HG03575 (cell line): ENCODE results near the gene RBMX2.

Experiments used
- ATAC-seq: cut with Tn5 transposase; IDR thresholded peaks from one replicate; pipeline ENCODE4 v1.9.1; 2021; ENCODE audit not compliant: unreplicated experiment, insufficient number of reproducible peaks, low FRiP score; ENCODE audit errors: extremely low read depth

The RBMX2 gene

DNA sequence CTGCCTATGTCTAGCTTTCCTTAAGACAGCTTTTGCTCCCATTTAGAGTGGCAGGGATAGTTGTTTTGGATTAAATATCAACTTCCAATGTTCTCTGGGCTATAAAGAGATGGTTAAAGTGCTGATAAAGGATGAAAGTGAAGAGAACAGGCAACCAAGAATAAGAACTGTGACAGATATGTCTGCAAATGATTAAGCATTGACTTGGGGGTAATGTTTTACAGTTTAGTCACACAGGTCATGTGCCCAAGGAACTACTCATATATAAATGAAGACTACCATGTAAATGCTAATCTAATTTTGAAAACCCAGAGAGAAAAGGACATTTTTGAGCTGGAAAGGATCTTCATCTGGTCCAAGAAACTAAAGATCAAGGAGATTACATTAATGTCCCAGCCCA lies 42.1 kb downstream of the RBMX2 start:
- no peak for ATAC-seq

DNA sequence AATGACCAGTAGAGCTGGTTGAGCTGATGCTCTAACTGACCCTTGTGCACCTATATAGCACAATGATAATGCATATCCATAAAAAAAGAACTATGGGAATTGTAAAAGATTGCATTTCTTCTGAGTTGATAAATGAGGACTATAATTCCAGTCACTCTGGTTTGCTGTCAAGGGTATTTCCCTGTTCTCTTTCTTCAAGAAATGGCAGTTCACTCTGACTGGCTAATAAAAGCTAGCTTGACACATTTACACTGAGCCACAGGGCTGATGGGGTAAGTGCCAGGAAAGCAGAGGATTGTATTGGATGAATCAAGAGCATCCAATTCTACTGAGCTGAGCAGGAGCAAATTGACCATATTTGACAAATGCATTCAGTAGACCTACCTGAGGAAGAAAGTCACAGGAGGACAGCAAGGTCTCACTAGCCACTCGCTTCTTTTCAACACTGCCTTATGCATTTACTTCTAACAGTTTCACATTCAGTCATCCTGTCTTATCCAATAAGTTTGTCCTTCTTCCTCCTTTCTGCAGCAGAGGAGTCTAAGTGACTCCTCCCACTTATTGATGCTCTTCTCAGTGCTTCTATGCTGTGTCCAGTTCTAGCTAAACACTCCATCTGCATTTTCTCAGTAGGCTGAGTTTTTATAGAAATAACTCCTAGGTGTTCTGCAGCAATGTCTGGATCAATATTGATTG lies 43.0 kb downstream of the RBMX2 start:
- ATAC-seq = no peak

DNA sequence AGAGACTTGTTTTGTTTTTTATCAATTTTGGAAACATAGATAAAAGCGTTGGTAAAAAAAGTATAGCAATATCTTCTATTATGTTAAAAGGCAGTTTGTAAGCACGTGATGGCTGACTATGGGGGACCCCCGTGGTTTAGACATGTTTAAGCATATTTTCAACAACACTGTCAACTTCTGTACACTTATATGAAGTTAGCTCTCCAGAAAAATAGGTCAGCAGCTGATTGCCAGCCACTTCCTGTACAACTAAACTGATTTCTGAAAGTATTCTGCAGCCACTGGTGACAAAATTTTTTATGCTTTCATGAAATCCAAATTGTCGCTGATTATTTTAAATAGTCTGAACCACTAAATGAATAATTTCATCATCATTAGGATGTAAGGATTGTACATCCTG lies 45.2 kb downstream of the RBMX2 start:
- no peak for ATAC-seq
